Mucosa of descending colon (tissue), 3 donors: Measurements from ENCODE around the gene SPDEF. TPM values are rescaled to one million over a fixed set of nuclear protein-coding genes. Genes with fewer than 3 reads are reported as not detected.

Experiments used
- ATAC-seq: fragments of 200-7000 bp; cut with Tn5 transposase; one replicate; pipeline ENCODE4 v1.9.1; 2020; ENCODE audit warnings: mild to moderate bottlenecking, moderate library complexity
- DNase-seq, 3 donors: peaks; one replicate each; pipeline ENCODE4 v3.0.0-alpha.2; 2020
- H3K36me3 ChIP-seq: fragments of 200-600 bp; one replicate; pipeline ENCODE4 v1.8.0; 2021; ENCODE audit warnings: low read depth, mild to moderate bottlenecking
- H3K4me1 ChIP-seq: fragments of 200-600 bp; one replicate; pipeline ENCODE4 v1.8.0; 2021; ENCODE audit warnings: low read depth, mild to moderate bottlenecking
- H3K4me3 ChIP-seq: fragments of 200-600 bp; one replicate; pipeline ENCODE4 v1.8.0; 2021; ENCODE audit warnings: mild to moderate bottlenecking
- H3K9me3 ChIP-seq: fragments of 200-600 bp; one replicate; pipeline ENCODE4 v1.8.0; 2021; ENCODE audit warnings: mild to moderate bottlenecking
- intact Hi-C, 2 donors: fragments of 100-400 bp; cut with DNase I in 1 of 2; cut with micrococcal nuclease in 1 of 2; formaldehyde crosslinking; loops; one replicate each; pipeline versions ENCODE4 v1.11.0 to v1.11.1; 2022; cut with DNase I, micrococcal nuclease
- total RNA-seq, 3 donors: library from RNA; stranded (reverse); fragmentation: NEBNext Ultra II Directional in 2 of 3; extraction: Animal tissue kit (Norgen Biotek cat#: 25700) in 2 of 3; gene quantifications; one replicate each; pipeline versions ENCODE4 v1.2.1 to v1.2.4, GENCODE V29; 2021 to 2023
- TF ChIP-seq, protein P1 (sequence below): fragments of 200-600 bp; IDR thresholded peaks from one replicate; pipeline ENCODE4 v1.8.0; 2022; ENCODE audit warnings: antibody characterized with exemption, mild to moderate bottlenecking
- donor health status: DM: no; HTN: no; CAD: no; lungs with moderate emphysema.
- donor health status: DM: no; HTN: no; CAD: no.
- donor health status: DM: no; HTN: yes; CAD: no.

SPDEF gene
- total RNA-seq, 3 donors from 2014 or later, result 13.8 to 49.1 (median 38.2) TPM

DNA sequence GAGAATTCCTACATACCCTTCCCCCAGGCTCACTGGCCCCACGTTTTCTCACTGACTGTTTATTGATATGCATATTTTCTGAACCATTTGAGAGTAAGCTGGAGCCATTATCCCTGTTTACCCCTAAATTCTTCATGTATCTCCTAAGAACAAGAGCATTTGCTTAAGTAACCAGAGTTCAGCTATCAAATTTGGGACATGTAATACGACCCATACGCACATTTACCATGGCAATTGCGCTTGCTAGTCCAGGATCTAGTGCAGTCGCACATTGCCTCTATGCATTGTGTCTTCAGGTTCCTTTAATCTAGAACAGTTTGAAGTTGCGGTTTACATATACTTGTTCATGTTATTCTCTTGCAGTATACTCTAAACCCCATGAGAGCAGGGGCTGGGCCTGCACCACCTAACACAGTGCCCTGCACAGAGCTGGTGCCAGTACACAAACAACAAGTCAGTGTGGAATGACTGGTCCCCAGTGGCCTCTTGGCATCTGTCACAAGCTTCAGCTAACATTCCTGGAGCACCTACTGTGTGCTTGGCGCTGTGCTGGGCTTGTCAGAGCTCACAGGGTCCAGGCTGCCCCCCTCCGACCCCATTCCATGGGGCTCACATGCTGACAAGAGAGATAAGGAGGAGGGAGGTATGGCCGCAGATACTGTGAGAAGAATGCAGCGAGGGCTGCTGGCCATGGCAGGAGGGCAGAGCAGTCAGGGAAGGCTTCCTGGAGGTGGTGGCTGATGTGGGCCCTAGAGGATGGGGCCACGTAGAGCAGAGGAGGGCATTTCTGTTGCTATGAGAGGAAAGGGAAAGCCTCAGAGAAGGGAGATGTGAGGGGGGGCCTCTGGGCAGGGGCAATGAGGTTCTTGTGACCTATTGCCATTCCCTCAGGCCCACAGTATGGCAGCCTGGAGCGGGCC is 28.1 kb downstream of the SPDEF start:
- Histone ChIP-seq H3K9me3 (no peaks in the 10 kb centered on the region), H3K4me1 (peaks cover 10% of the 10 kb centered on the region), H3K36me3 (no peaks in the 10 kb centered on the region), H3K4me3 (no peak overlapping the region)
- DNase-seq (peak in 2 of 3 donors; percentile 6 to 30), ATAC-seq (no peak)
- intact Hi-C loops, result loop anchor here in 1 of 2 donors (10.0 kb wide), 1 partner anchor 77 kb away; no protein-coding TSS in a partner anchor
- TF ChIP-seq, protein P1, sequence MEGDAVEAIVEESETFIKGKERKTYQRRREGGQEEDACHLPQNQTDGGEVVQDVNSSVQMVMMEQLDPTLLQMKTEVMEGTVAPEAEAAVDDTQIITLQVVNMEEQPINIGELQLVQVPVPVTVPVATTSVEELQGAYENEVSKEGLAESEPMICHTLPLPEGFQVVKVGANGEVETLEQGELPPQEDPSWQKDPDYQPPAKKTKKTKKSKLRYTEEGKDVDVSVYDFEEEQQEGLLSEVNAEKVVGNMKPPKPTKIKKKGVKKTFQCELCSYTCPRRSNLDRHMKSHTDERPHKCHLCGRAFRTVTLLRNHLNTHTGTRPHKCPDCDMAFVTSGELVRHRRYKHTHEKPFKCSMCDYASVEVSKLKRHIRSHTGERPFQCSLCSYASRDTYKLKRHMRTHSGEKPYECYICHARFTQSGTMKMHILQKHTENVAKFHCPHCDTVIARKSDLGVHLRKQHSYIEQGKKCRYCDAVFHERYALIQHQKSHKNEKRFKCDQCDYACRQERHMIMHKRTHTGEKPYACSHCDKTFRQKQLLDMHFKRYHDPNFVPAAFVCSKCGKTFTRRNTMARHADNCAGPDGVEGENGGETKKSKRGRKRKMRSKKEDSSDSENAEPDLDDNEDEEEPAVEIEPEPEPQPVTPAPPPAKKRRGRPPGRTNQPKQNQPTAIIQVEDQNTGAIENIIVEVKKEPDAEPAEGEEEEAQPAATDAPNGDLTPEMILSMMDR, result no peak

DNA sequence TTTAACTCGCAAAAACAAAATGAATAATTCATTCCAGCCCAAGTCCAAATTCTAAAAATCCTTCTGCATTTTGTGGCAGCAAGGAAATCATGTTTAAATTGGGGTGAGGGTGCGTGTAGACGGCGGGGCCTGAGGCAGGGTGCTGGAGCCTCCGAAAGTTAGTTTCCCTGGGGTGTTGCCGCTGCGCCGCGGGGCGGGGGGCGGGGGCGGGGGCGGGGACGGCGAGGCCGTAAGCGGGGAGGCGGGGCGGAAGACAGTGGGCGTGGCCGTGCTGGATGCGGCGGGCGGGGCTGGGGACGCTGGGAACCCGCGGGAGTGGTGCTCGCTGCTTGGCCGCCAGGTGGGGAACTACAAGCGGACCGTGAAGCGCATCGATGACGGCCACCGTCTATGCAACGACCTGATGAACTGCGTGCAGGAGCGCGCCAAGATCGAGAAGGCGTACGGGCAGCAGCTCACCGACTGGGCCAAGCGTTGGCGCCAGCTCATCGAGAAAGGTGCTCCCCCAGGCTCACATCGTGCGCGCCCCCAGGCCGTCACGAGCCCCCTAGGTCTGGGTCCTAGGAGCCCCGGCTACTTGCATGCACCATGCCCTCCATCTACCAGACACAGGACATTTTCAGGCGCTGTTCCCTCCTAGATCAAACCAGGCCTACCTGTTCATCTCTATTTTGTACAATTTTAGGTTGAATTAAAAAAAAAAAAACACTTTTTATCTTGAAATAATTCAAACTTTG is 29.0 kb downstream of the SPDEF start:
- Histone ChIP-seq H3K4me3 (no peak overlapping the region), H3K36me3 (no peaks in the 10 kb centered on the region), H3K4me1 (peaks cover 10% of the 10 kb centered on the region), H3K9me3 (no peaks in the 10 kb centered on the region)
- TF ChIP-seq, protein P1, result peak; percentile 72
- DNase-seq (peak; percentile 96 to 99 (median 98)), ATAC-seq (peak; percentile 98)
- intact Hi-C loops, result loop anchor here in 1 of 2 donors (10.0 kb wide), 1 partner anchor 78 kb away; no protein-coding TSS in a partner anchor

DNA sequence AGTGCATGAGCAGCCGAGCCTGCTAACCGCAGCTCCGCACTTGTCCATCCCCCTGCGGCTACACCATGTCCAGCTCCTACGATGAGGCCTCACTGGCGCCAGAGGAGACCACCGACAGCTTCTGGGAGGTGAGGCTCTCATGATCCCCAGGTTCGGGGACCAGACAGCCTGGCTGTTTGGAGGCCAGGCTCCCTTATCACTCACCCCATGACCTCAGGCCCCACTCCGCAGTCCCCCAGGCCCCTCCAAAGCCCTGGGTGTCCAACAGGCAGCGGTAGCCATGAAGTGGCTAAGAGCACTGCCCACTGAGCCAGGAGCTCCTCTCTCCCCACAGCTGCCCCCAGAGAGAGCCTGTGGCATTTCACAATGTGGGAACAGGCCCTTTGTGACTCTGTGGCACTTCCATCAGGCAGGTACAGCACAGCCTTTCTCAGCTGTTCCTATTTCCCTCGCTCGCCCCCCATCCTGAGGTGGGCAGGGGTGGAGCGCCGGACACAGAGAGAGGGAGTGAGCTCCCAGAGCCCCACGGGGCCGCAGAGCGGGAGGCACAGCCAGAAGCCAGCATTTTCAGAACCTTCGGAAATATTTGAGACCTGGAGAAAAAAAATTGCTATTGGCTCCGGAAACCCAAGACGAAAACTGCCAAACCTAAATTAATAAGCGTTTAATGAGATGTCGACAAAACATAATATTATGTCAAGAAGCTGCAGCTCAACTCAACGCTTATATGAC is 29.7 kb downstream of the SPDEF start:
- intact Hi-C loops, result loop anchor here in 1 of 2 donors (10.0 kb wide), 1 partner anchor 78 kb away; no protein-coding TSS in a partner anchor
- no peaks in the 10 kb centered on the region for H3K36me3 ChIP-seq
- DNase-seq, result peak in 1 of 3 donors; percentile 15
- TF ChIP-seq, protein P1, result no peak
- H3K9me3 ChIP-seq, result no peaks in the 10 kb centered on the region
- ATAC-seq, result no peak
- no peak overlapping the region for H3K4me3 ChIP-seq
- peaks cover 10% of the 10 kb centered on the region for H3K4me1 ChIP-seq

DNA sequence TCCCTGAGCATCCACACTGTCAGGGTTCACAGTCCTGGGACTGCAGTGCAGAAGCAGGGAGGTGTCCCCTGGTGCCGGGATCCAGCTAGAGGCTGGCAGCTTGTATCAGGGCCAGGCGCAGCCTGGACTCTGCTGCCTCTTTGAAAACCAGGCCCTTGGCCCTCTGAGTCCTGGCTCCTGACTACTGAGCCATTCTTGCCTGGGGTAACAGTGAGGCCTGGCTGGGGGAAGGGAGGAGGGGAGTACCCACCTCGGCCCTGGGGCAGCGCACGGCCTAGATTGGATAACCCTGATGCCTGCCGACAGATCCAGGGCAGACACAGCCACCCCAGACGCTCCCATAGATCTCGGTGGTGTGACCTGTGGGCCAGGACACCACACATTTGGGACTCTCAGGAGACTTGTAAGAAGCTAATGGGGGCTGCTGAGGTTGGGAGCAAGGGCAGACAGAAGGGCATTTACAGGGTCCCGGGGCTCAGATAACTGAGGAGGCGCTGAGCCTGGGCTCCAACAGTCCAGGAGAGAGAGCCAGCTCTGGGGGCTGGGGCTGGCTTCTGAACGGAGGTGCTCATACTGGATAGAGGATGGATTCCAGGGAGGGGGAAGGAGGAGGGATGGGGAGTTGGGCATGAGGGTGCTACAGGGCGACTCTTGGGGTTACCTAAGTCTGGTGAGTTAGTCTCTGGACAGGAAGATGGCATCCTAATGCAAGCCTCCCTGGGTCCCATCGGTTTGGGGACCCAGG is 30.5 kb downstream of the SPDEF start:
- Histone ChIP-seq H3K4me3 (no peak overlapping the region), H3K9me3 (no peaks in the 10 kb centered on the region), H3K36me3 (no peaks in the 10 kb centered on the region), H3K4me1 (peaks cover 10% of the 10 kb centered on the region)
- DNase-seq, result no peak
- intact Hi-C loops, result loop anchor here in 1 of 2 donors (10.0 kb wide), 1 partner anchor 79 kb away; no protein-coding TSS in a partner anchor
- ATAC-seq, result no peak
- TF ChIP-seq, protein P1, result no peak
